ACC112 (cell line): Measurements from ENCODE around the gene ZNF552.
A peak's percentile ranks its signal among the peaks of the same experiment; 100 is the strongest.

Source experiments
- H2AFZ ChIP-seq: fragments of 200-600 bp; sonication (generic); one replicate; pipeline ENCODE4 v1.6.0; 2017; ENCODE audit warnings: antibody characterized with exemption, low read length; ENCODE audit not compliant: unreplicated experiment
- H3K27ac ChIP-seq: fragments of 200-600 bp; sonication (generic); 2 replicates; pipeline ENCODE4 v1.5.1; 2014; ENCODE audit warnings: low read depth, mild to moderate bottlenecking, antibody characterized with exemption, low read length, moderate library complexity
- H3K27me3 ChIP-seq: fragments of 200-600 bp; sonication (generic); 2 replicates; pipeline ENCODE4 v1.6.1; 2014; ENCODE audit warnings: mild to moderate bottlenecking, antibody characterized with exemption, low read length, moderate library complexity, mixed read lengths; ENCODE audit not compliant: insufficient read depth
- H3K36me3 ChIP-seq: fragments of 200-600 bp; sonication (generic); 2 replicates; pipeline ENCODE4 v1.6.1; 2016; ENCODE audit warnings: mild to moderate bottlenecking, antibody characterized with exemption, low read length, moderate library complexity, mixed read lengths; ENCODE audit not compliant: insufficient read depth
- H3K4me1 ChIP-seq: fragments of 200-600 bp; sonication (generic); one replicate; pipeline ENCODE4 v1.6.1; 2016; ENCODE audit warnings: low read length, mixed read lengths; ENCODE audit not compliant: insufficient read depth, unreplicated experiment, control insufficient read depth
- H3K4me3 ChIP-seq: fragments of 200-600 bp; sonication (generic); 2 replicates; pipeline ENCODE4 v1.5.1; 2014; ENCODE audit warnings: mild to moderate bottlenecking, low read depth, low read length
- H3K79me2 ChIP-seq: fragments of 200-600 bp; sonication (generic); one replicate; pipeline ENCODE4 v1.6.0; 2016; ENCODE audit warnings: low read length; ENCODE audit not compliant: control insufficient read depth, unreplicated experiment, insufficient read depth

The ZNF552 gene

DNA sequence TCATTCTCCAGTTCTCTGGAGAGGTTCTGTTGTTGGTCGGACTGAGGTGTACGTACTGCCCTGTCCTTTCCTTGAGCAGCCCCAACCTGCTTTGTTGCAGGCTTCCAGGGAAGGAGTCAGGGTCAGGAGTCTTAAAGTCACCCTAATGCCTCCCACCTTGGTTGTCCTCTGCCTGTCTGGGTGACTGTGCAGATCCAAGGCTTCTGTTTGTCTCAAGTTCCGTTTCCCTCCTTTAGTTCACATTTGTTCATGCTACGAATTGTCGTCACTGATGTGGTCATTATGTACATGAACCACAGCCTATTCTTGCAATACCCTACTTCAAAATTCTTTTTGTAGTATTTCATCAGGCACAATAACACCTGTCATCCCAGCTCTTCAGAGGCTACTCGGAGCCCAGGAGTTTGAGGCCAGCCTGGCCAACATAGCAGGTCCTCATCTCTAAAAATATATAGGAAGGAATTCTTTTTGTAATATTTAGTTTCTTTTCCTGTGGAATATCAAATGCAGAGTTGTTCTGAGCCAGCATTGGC is 37.9 kb downstream of the ZNF552 start:
- Histone ChIP-seq H2AFZ (no peak overlapping the region), H3K79me2 (peaks cover 56% of the 10 kb centered on the region), H3K36me3 (peaks cover 71% of the 10 kb centered on the region), H3K4me3 (no peak overlapping the region), H3K4me1 (no peaks in the 10 kb centered on the region), H3K27me3 (no peaks in the 10 kb centered on the region), H3K27ac (no peak overlapping the region)

DNA sequence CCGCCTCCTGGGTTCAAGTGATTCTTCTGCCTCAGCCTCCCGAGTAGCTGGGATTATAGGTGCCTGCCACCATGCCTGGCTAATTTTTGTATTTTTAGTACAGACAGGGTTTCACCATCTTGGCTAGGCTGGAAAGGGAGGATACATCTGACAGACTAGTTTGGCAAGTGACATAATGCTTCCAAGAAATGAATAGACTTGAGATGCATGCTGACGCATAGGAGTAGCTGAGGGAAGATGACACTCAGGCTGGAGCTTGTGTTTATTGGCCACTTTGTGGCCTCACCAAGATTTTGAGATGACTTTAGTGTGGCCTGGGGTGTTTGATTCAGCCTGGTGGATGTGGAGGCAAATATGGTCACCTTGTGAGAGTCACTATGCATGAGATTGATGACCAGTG is 41.2 kb downstream of the ZNF552 start:
- no peak overlapping the region for H3K4me3 ChIP-seq
- H3K36me3 ChIP-seq = peaks cover 41% of the 10 kb centered on the region
- H3K27ac ChIP-seq = no peak overlapping the region
- H2AFZ ChIP-seq = no peak overlapping the region
- H3K4me1 ChIP-seq = no peaks in the 10 kb centered on the region
- peaks cover 56% of the 10 kb centered on the region for H3K79me2 ChIP-seq
- no peaks in the 10 kb centered on the region for H3K27me3 ChIP-seq

DNA sequence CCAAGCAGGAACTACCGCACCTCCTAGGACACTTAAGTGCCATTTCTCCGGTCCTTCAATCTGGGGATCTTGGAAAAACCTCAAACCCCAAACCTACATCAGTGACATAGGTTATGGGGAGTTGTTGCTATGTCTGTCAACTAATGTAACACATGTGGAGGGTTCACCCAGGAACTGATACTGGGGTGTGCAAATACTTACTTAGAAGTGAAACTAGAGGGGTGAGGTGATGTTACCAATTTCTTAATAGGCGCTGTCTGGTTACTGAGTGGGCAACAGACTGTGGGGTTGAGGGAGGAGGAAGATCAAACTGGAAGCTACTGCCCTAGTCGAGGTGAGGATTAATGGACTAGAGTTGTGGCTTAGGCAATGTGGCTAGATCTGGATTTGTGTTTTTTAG is 43.3 kb downstream of the ZNF552 start:
- no peak overlapping the region for H3K27ac ChIP-seq
- no peak overlapping the region for H2AFZ ChIP-seq
- H3K27me3 ChIP-seq = no peaks in the 10 kb centered on the region
- no peaks in the 10 kb centered on the region for H3K4me1 ChIP-seq
- no peak overlapping the region for H3K4me3 ChIP-seq
- peaks cover 25% of the 10 kb centered on the region for H3K36me3 ChIP-seq
- peaks cover 51% of the 10 kb centered on the region for H3K79me2 ChIP-seq

DNA sequence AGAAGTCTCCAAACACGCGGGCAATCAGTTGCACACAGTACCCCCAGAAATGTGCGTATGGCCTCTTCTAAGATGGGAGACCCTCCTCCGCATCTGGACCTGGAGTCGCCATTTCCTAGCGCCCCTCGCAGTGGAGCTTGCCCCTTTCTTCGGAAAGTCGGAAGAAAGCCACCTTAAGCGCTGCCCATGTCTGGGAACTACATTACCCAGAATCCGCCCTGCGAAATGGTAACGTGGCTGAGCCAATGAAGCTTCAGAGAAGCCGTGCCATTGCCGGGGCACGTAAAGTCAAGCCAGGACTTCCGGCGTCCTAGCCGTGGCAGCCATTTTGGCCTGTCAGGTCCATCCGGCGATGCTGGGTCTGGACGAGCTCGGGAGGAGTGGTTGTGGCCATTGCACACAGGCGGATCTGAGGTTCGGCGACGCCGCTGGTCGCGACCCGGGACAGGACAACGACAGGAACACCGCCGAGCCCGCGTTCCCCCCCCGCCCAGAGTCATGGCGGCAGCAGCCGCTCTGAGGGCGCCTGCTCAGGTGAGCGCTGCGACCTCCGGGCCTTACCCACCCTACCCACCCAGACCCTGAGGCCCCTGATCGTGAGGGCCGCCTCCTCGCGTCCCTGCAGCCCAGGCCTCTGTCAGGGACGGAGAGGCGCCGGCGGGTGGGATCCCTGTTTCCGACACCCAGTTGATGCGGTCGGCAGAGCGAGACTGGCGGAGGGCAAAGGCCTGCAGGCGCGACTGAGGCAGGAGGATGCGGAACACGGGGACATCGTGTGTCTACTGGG is 45.2 kb downstream of the ZNF552 start, which contains the start of gene ZNF586:
TSS of gene ZNF586 (plus strand) at position 332 of the 787 bp plus-strand sequence. CDS start at position 499, 167 bp downstream.
- H3K27ac ChIP-seq = no peak within 1 kb of the TSS
- peaks cover 35% of the 10 kb centered on the region for H3K79me2 ChIP-seq
- no peaks in the 10 kb centered on the region for H3K27me3 ChIP-seq
- H3K36me3 ChIP-seq = peaks cover 15% of the 10 kb centered on the region
- H3K4me1 ChIP-seq = no peaks in the 10 kb centered on the region
- H2AFZ ChIP-seq = peak within 1 kb of the TSS; percentile 14
- H3K4me3 ChIP-seq = peak within 1 kb of the TSS; percentile 83

DNA sequence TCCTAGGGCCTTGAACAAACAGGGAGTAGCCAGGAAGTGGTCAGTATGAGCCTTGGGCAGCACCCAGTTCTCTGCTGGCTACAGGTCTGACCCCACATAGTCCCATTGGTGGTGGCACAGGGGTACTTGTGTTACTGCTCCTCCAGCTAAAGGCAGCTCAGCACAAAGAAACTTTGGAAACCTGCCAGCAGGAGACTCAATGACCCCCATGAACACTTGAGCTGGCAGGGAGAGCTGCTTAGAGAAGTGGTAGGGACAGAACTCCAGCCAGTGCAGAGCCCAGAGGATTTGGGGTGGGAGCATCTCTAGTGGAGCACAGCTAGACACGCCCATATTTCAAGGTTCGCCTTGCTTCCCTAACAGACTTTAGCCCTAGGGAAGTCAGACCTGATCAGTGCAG is 55.6 kb downstream of the ZNF552 start:
- H3K4me1 ChIP-seq = no peaks in the 10 kb centered on the region
- H3K79me2 ChIP-seq = no peaks in the 10 kb centered on the region
- no peak overlapping the region for H2AFZ ChIP-seq
- peaks cover 33% of the 10 kb centered on the region for H3K36me3 ChIP-seq
- no peak overlapping the region for H3K27ac ChIP-seq
- H3K4me3 ChIP-seq = no peak overlapping the region
- no peaks in the 10 kb centered on the region for H3K27me3 ChIP-seq

DNA sequence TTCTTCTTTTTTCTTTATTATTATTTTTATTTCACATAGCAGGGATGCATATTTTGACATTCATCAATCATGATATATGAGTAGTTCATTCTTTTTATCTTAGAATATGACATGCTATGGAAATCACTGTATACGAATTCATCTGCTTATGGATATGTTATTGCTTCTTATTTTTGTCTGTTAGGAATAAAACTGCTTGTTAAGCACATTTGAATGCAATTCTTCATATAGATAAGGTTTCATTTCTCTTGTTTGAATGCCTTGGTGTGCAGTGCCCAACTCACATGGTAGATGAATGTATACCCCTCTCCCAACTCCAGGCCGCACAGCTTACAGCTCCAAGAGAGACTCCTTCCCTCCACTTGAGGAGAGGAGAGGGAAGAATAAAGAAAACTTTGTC is 56.8 kb downstream of the ZNF552 start:
- Histone ChIP-seq H3K36me3 (peaks cover 44% of the 10 kb centered on the region), H3K27ac (no peak overlapping the region), H3K4me3 (no peak overlapping the region), H3K4me1 (no peaks in the 10 kb centered on the region), H3K79me2 (no peaks in the 10 kb centered on the region), H3K27me3 (no peaks in the 10 kb centered on the region), H2AFZ (no peak overlapping the region)
